Calu3 (cell line): ENCODE results near the gene SEL1L3. TPM values are rescaled to one million over a fixed set of nuclear protein-coding genes. Genes with fewer than 3 reads are reported as not detected.
"Not testable (repeated sequence)": the region's sequence is repeated elsewhere in the genome, so short reads cannot be mapped to it uniquely, and the experiment has no call there.

Experiments used
- BruUV-seq: library from RNA; stranded (reverse); fragments of 400-500 nt; replicated peaks from 2 replicates; lab custom pipeline; 2021; lab: Mats Ljungman, UMichigan
- CTCF ChIA-PET: fragments of 300-600 bp; sonication (Branson Sonifier 250); formaldehyde crosslinking; loops from one replicate; lab custom pipeline; 2022; ENCODE audit warnings: antibody characterized with exemption; lab: Charles Lee
- DNase-seq: peaks from one replicate; pipeline ENCODE4 v3.0.0; 2022
- H3K27ac Mint-ChIP-seq: one replicate; pipeline ENCODE4 v1.8.0; 2022; ENCODE audit warnings: mixed read lengths; ENCODE audit not compliant: unreplicated experiment
- H3K27me3 Mint-ChIP-seq: one replicate; pipeline ENCODE4 v1.8.0; 2022; ENCODE audit warnings: mixed read lengths; ENCODE audit not compliant: unreplicated experiment
- H3K36me3 Mint-ChIP-seq: one replicate; pipeline ENCODE4 v1.8.0; 2022; ENCODE audit warnings: mild to moderate bottlenecking, moderate library complexity, mixed read lengths; ENCODE audit not compliant: insufficient read depth, unreplicated experiment
- H3K4me1 Mint-ChIP-seq: one replicate; pipeline ENCODE4 v1.8.0; 2022; ENCODE audit warnings: mild to moderate bottlenecking, low read depth, mixed read lengths; ENCODE audit not compliant: unreplicated experiment
- H3K4me3 Mint-ChIP-seq: one replicate; pipeline ENCODE4 v1.8.0; 2022; ENCODE audit warnings: mild to moderate bottlenecking, low read depth, moderate library complexity, mixed read lengths; ENCODE audit not compliant: unreplicated experiment
- H3K9me3 Mint-ChIP-seq: one replicate; pipeline ENCODE4 v1.8.0; 2022; ENCODE audit warnings: low read depth, mixed read lengths; ENCODE audit not compliant: unreplicated experiment
- CTCF ChIP-seq: fragments of 200-600 bp; IDR thresholded peaks from one replicate; pipeline ENCODE4 v1.8.0; 2022; ENCODE audit warnings: antibody characterized with exemption; ENCODE audit not compliant: unreplicated experiment
- intact Hi-C: fragments of 100-400 bp; cut with micrococcal nuclease; formaldehyde crosslinking; loops from one replicate; pipeline ENCODE4 v1.10.0; 2022; ENCODE audit not compliant: unreplicated experiment
- total RNA-seq: library from RNA; stranded (reverse); gene quantifications from 2 replicates; pipeline ENCODE4 v1.2.3, GENCODE V29; 2022

Gene SEL1L3
- total RNA-seq, 1 experiment from 2014 or later, result 120 TPM

GRCh38 chr4:25873632-25874129 lies 10.9 kb upstream of the SEL1L3 start:
- Mint-ChIP-seq H3K9me3 (no peaks in the 10 kb centered on the region), H3K27ac (peak overlapping the region; percentile 11), H3K4me1 (peaks cover 22% of the 10 kb centered on the region), H3K36me3 (no peaks in the 10 kb centered on the region), H3K27me3 (no peaks in the 10 kb centered on the region), H3K4me3 (no peak overlapping the region)
- BruUV-seq, result no TSS peak
- intact Hi-C loops, result no loop called here
- CTCF ChIA-PET, result interaction anchor here (0.8 to 1.0 kb wide), 2 partner anchors 8 to 9 kb away, joined by 3 to 4 read pairs; no protein-coding TSS in a partner anchor
- DNase-seq, result no peak
- TF ChIP-seq CTCF, result no peak

GRCh38 chr4:25872851-25873631 lies 10.3 kb upstream of the SEL1L3 start:
- Mint-ChIP-seq H3K36me3 (no peaks in the 10 kb centered on the region), H3K4me1 (peaks cover 22% of the 10 kb centered on the region), H3K27me3 (no peaks in the 10 kb centered on the region), H3K9me3 (no peaks in the 10 kb centered on the region), H3K4me3 (no peak overlapping the region), H3K27ac (no peak overlapping the region)
- TF ChIP-seq CTCF, result no peak
- CTCF ChIA-PET, result interaction anchor here (0.8 to 1.0 kb wide), 2 partner anchors 7 to 10 kb away, joined by 3 to 4 read pairs; no protein-coding TSS in a partner anchor
- DNase-seq, result no peak
- no TSS peak for BruUV-seq
- intact Hi-C loops, result no loop called here

GRCh38 chr4:25870081-25870480 lies 7.3 kb upstream of the SEL1L3 start:
- peaks cover 38% of the 10 kb centered on the region for H3K4me1 Mint-ChIP-seq
- intact Hi-C loops, result no loop called here
- no TSS peak for BruUV-seq

GRCh38 chr4:25867781-25868294 lies 5.0 kb upstream of the SEL1L3 start:
- no TSS peak for BruUV-seq
- CTCF ChIA-PET, result no interaction called here
- Mint-ChIP-seq H3K4me1 (peaks cover 25% of the 10 kb centered on the region), H3K9me3 (no peaks in the 10 kb centered on the region), H3K36me3 (peaks cover 12% of the 10 kb centered on the region), H3K27ac (no peak overlapping the region), H3K4me3 (no peak overlapping the region), H3K27me3 (no peaks in the 10 kb centered on the region)
- intact Hi-C loops, result no loop called here
- TF ChIP-seq CTCF, result no peak
- DNase-seq, result no peak

More at GRCh38 chr4:25870081-25870480, 7.3 kb upstream of the SEL1L3 start:
- H3K27me3 Mint-ChIP-seq, result no peaks in the 10 kb centered on the region
- no peak overlapping the region for H3K4me3 Mint-ChIP-seq
- H3K27ac Mint-ChIP-seq, result no peak overlapping the region
- no peak for TF ChIP-seq CTCF
- H3K9me3 Mint-ChIP-seq, result no peaks in the 10 kb centered on the region
- CTCF ChIA-PET, result no interaction called here
- no peak for DNase-seq
- H3K36me3 Mint-ChIP-seq, result peaks cover 4% of the 10 kb centered on the region

GRCh38 chr4:25866401-25866800 lies 3.6 kb upstream of the SEL1L3 start:
- H3K27ac Mint-ChIP-seq, DNase-seq, H3K9me3 Mint-ChIP-seq, H3K4me3 Mint-ChIP-seq, BruUV-seq, intact Hi-C loops, H3K27me3 Mint-ChIP-seq: not testable (repeated sequence)
- Mint-ChIP-seq H3K4me1 (peaks cover 21% of the 10 kb centered on the region), H3K36me3 (peaks cover 23% of the 10 kb centered on the region)
- CTCF ChIA-PET, result interaction anchor here (1.4 kb wide), 1 partner anchor 11 kb away, joined by 3 read pairs; no protein-coding TSS in a partner anchor
